IMR-90 (cell line): Measurements from ENCODE around the gene MAPK10.

Experiments
- CEBPB ChIP-seq: IDR thresholded peaks from 2 replicates; pipeline ENCODE4 v1.6.1; 2012; ENCODE audit warnings: low read depth, low read length, improper control_type of control experiment
- CHD1 ChIP-seq: IDR thresholded peaks from 2 replicates; pipeline ENCODE4 v1.6.1; 2012; ENCODE audit warnings: low read depth, low read length, improper control_type of control experiment
- MAZ ChIP-seq: IDR thresholded peaks from 2 replicates; pipeline ENCODE4 v1.6.1; 2012; ENCODE audit warnings: low read depth, mild to moderate bottlenecking, low read length, improper control_type of control experiment, moderate library complexity, borderline replicate concordance
- POLR2A ChIP-seq: IDR thresholded peaks from 2 replicates; pipeline ENCODE4 v1.6.1; 2012; ENCODE audit warnings: mild to moderate bottlenecking, low read depth, low read length
- RAD21 ChIP-seq: IDR thresholded peaks from 2 replicates; pipeline ENCODE4 v1.6.1; 2012; ENCODE audit warnings: low read length, improper control_type of control experiment
- RCOR1 ChIP-seq: IDR thresholded peaks from 2 replicates; pipeline ENCODE4 v1.6.1; 2012; ENCODE audit warnings: mild to moderate bottlenecking, low read length, improper control_type of control experiment; ENCODE audit not compliant: insufficient replicate concordance
- RFX5 ChIP-seq: IDR thresholded peaks from 2 replicates; pipeline ENCODE4 v1.8.0; 2012; ENCODE audit warnings: low read depth, mild to moderate bottlenecking, low read length, moderate library complexity
- SMC3 ChIP-seq: fragments of 150-350 bp; IDR thresholded peaks from 2 replicates; pipeline ENCODE4 v1.6.1; 2016; ENCODE audit warnings: low read depth, mild to moderate bottlenecking, antibody characterized with exemption, low read length, moderate library complexity
- TF ChIP-seq, protein P1 (sequence below): conservative IDR thresholded peaks from 2 replicates; pipeline ENCODE4 v1.5.1; 2012; ENCODE audit warnings: mild to moderate bottlenecking, low read depth, low read length, improper control_type of control experiment

- TF ChIP-seq RAD21 (no peak), SMC3 (no peak), CHD1 (no peak), POLR2A (no peak), CEBPB (no peak), MAZ (no peak), RCOR1 (no peak), RFX5 (no peak)
- TF ChIP-seq, protein P1, sequence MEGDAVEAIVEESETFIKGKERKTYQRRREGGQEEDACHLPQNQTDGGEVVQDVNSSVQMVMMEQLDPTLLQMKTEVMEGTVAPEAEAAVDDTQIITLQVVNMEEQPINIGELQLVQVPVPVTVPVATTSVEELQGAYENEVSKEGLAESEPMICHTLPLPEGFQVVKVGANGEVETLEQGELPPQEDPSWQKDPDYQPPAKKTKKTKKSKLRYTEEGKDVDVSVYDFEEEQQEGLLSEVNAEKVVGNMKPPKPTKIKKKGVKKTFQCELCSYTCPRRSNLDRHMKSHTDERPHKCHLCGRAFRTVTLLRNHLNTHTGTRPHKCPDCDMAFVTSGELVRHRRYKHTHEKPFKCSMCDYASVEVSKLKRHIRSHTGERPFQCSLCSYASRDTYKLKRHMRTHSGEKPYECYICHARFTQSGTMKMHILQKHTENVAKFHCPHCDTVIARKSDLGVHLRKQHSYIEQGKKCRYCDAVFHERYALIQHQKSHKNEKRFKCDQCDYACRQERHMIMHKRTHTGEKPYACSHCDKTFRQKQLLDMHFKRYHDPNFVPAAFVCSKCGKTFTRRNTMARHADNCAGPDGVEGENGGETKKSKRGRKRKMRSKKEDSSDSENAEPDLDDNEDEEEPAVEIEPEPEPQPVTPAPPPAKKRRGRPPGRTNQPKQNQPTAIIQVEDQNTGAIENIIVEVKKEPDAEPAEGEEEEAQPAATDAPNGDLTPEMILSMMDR = no peak
These were observed 42.0 kb upstream of the MAPK10 start for GRCh38 chr4:86401826-86402225.
